ENCODE results near the gene ZBTB9. TPM values are rescaled to one million over a fixed set of nuclear protein-coding genes. Genes with fewer than 3 reads are reported as not detected.
A peak's percentile ranks its signal among the peaks of the same experiment; 100 is the strongest.

The ZBTB9 gene
- polyA plus RNA-seq, 1 of the 3 experiments (the other 2 are of a cell fraction), result 5.7 TPM

DNA sequence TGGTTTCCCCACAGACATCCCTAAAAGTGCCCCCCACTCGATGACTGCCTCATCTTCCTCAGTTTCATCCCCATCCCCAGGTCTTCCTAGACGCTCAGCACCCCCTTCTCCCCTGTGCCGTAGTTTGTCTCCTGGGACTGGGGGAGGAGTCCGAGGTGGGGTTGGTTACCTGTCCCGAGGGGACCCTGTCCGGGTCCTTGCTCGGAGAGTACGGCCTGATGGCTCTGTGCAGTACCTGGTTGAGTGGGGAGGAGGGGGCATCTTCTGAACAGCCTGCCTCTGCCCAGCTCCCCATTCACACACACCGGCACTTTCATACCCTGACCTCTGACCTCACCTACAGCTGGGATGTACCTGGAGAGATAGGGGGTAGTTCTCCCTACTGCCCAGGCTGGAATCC lies 38.5 kb upstream of the ZBTB9 start:
- Histone ChIP-seq H3K36me3 (replicated peaks in 1 of 2; ENCODE audit: control insufficient read depth in 1 of 2, insufficient read depth in 2 of 2, low read length in 1 of 2) (peaks cover 18 to 42% of the 10 kb centered on the region in 2 experiments), H3F3A (replicated peaks; ENCODE audit: insufficient read depth) (peaks cover 26% of the 10 kb centered on the region), H3K4me1 (ENCODE audit: control insufficient read depth in 1 of 2, insufficient read depth in 2 of 2, low read depth in 1 of 2, low read length in 1 of 2) (peaks cover 22 to 46% of the 10 kb centered on the region in 2 experiments), H3K27me3 (ENCODE audit: insufficient read depth) (no peaks in the 10 kb centered on the region), H3K9me2 (no peaks in the 10 kb centered on the region), H4K20me1 (ENCODE audit: insufficient read depth) (0 out of 2 replicates have a peak, but pooled peaks cover 5% of the 10 kb centered on the region), H3K4me2 (peak overlapping the region; percentile 94), H3K4me3 (ENCODE audit: low read depth in 2 of 2, low read length in 1 of 2) (peak overlapping the region; percentile 68 to 87; a peak in 2 of 4 replicates), H3K9me3 (no peaks in the 10 kb centered on the region), H3K79me2 (ENCODE audit: insufficient read depth) (peaks cover 66% of the 10 kb centered on the region), H3K9ac (peak overlapping the region; percentile 35; the same call in 1 of the 2 replicates), H3K27ac (ENCODE audit: low read depth in 2 of 2, low read length in 1 of 2) (peak overlapping the region in 1 of 2 experiments; percentile 91; a peak in 3 of 4 replicates), H2AFZ (ENCODE audit: low read depth) (no peak overlapping the region)
- POLR2A ChIA-PET, result no interaction called here
- 82% methylated on average over 9 of the region's 9 CpGs for WGBS (ENCODE audit: low lambda C conversion rate)
- no peak for DNase-seq
- no peak for TF ChIP-seq RFX5 (IDR thresholded peaks at IDR 0.05; ENCODE audit: low read length)
- TF ChIP-seq EP300 (IDR thresholded peaks at IDR 0.05; ENCODE audit: borderline replicate concordance in 1 of 2, low read depth in 1 of 2, low read length in 1 of 2), result no peak
- no peak for TF ChIP-seq FOXM1 (IDR thresholded peaks at IDR 0.05; ENCODE audit: low read depth)
- TF ChIP-seq YY1 (IDR thresholded peaks at IDR 0.05; ENCODE audit: low read depth), result no peak
- no peak for TF ChIP-seq FOSL2 (IDR thresholded peaks at IDR 0.05; ENCODE audit: borderline replicate concordance, low read depth)
- TF ChIP-seq MEF2A (IDR thresholded peaks at IDR 0.05; ENCODE audit: borderline replicate concordance, low read depth), result no peak
- TF ChIP-seq, protein P1, sequence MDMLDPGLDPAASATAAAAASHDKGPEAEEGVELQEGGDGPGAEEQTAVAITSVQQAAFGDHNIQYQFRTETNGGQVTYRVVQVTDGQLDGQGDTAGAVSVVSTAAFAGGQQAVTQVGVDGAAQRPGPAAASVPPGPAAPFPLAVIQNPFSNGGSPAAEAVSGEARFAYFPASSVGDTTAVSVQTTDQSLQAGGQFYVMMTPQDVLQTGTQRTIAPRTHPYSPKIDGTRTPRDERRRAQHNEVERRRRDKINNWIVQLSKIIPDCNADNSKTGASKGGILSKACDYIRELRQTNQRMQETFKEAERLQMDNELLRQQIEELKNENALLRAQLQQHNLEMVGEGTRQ (IDR thresholded peaks at IDR 0.05; ENCODE audit: borderline replicate concordance, low read depth, low read length), result no peak
- no peak for TF ChIP-seq FOXJ3 (CRISPR knock-in tag; IDR thresholded peaks at IDR 0.05)
- no peak for TF ChIP-seq JUND (IDR thresholded peaks at IDR 0.05)
- TF ChIP-seq GATA2 (CRISPR knock-in tag; IDR thresholded peaks at IDR 0.05), result no peak
- TF ChIP-seq, protein P2, sequence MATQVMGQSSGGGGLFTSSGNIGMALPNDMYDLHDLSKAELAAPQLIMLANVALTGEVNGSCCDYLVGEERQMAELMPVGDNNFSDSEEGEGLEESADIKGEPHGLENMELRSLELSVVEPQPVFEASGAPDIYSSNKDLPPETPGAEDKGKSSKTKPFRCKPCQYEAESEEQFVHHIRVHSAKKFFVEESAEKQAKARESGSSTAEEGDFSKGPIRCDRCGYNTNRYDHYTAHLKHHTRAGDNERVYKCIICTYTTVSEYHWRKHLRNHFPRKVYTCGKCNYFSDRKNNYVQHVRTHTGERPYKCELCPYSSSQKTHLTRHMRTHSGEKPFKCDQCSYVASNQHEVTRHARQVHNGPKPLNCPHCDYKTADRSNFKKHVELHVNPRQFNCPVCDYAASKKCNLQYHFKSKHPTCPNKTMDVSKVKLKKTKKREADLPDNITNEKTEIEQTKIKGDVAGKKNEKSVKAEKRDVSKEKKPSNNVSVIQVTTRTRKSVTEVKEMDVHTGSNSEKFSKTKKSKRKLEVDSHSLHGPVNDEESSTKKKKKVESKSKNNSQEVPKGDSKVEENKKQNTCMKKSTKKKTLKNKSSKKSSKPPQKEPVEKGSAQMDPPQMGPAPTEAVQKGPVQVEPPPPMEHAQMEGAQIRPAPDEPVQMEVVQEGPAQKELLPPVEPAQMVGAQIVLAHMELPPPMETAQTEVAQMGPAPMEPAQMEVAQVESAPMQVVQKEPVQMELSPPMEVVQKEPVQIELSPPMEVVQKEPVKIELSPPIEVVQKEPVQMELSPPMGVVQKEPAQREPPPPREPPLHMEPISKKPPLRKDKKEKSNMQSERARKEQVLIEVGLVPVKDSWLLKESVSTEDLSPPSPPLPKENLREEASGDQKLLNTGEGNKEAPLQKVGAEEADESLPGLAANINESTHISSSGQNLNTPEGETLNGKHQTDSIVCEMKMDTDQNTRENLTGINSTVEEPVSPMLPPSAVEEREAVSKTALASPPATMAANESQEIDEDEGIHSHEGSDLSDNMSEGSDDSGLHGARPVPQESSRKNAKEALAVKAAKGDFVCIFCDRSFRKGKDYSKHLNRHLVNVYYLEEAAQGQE (IDR thresholded peaks at IDR 0.05; ENCODE audit: low read depth, low read length), result no peak
- TF ChIP-seq, protein P3, sequence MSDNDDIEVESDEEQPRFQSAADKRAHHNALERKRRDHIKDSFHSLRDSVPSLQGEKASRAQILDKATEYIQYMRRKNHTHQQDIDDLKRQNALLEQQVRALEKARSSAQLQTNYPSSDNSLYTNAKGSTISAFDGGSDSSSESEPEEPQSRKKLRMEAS (IDR thresholded peaks at IDR 0.05; ENCODE audit: low read depth), result no peak
- TF ChIP-seq RCOR1 (IDR thresholded peaks at IDR 0.05; ENCODE audit: low read length), result no peak
- TF ChIP-seq TAF1 (IDR thresholded peaks at IDR 0.05; ENCODE audit: borderline replicate concordance, low read depth, low read length), result no peak
- TF ChIP-seq ELF1 (IDR thresholded peaks at IDR 0.05), result no peak
- TF ChIP-seq MXI1 (IDR thresholded peaks at IDR 0.05; ENCODE audit: low read depth, low read length), result no peak
- TF ChIP-seq SMC3 (IDR thresholded peaks at IDR 0.05; ENCODE audit: low read depth, low read length), result no peak
- TF ChIP-seq, protein P4, sequence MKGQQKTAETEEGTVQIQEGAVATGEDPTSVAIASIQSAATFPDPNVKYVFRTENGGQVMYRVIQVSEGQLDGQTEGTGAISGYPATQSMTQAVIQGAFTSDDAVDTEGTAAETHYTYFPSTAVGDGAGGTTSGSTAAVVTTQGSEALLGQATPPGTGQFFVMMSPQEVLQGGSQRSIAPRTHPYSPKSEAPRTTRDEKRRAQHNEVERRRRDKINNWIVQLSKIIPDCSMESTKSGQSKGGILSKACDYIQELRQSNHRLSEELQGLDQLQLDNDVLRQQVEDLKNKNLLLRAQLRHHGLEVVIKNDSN (IDR thresholded peaks at IDR 0.05; ENCODE audit: borderline replicate concordance, low read depth), result no peak
- no peak for TF ChIP-seq NFIC (IDR thresholded peaks at IDR 0.05; ENCODE audit: borderline replicate concordance)
- CTCF ChIA-PET, result interaction anchor here (1.1 kb wide), 1 partner anchor 11 kb away, joined by 3 read pairs; no protein-coding TSS in a partner anchor
